ENCODE results near the gene PTPRN2. TPM values are rescaled to one million over a fixed set of nuclear protein-coding genes. Genes with fewer than 3 reads are reported as not detected.
"Not testable (repeated sequence)": the region's sequence is repeated elsewhere in the genome, so short reads cannot be mapped to it uniquely, and the experiment has no call there.

Gene PTPRN2
- total RNA-seq, 1 donor from 2014 or later, result 2.4 TPM

- DNase-seq (ENCODE audit: low read depth in 2 of 2), result no peak
Observed at GRCh38 chr7:157916946-157917640, 670.5 kb downstream of the PTPRN2 start.

GRCh38 chr7:157910446-157910845 is 677.2 kb downstream of the PTPRN2 start:
- DNase-seq (ENCODE audit: low read depth in 2 of 2), result no peak

- DNase-seq (ENCODE audit: low read depth in 2 of 2), result not testable (repeated sequence)
Observed at GRCh38 chr7:157910045-157910444, 677.6 kb downstream of the PTPRN2 start.

GRCh38 chr7:157909370-157909769 is 678.3 kb downstream of the PTPRN2 start:
- no peak for DNase-seq (ENCODE audit: low read depth in 2 of 2)

- no peak for DNase-seq (ENCODE audit: low read depth in 2 of 2)
Observed at GRCh38 chr7:157908006-157908782, 679.4 kb downstream of the PTPRN2 start.

- DNase-seq (ENCODE audit: low read depth in 2 of 2), result no peak
Observed at GRCh38 chr7:157907091-157907490, 680.5 kb downstream of the PTPRN2 start.

- no peak for DNase-seq (ENCODE audit: low read depth in 2 of 2)
Observed at GRCh38 chr7:157906583-157906982, 681.0 kb downstream of the PTPRN2 start.

- no peak for DNase-seq (ENCODE audit: low read depth in 2 of 2)
Observed at GRCh38 chr7:157905651-157906461, 681.8 kb downstream of the PTPRN2 start.

- DNase-seq (ENCODE audit: low read depth in 2 of 2), result no peak
Observed at GRCh38 chr7:157904866-157905570, 682.6 kb downstream of the PTPRN2 start.

GRCh38 chr7:157904211-157904865 is 683.3 kb downstream of the PTPRN2 start:
- DNase-seq (ENCODE audit: low read depth in 2 of 2), result no peak

GRCh38 chr7:157903710-157904109 is 683.9 kb downstream of the PTPRN2 start:
- DNase-seq (ENCODE audit: low read depth in 2 of 2), result no peak

GRCh38 chr7:157903296-157903695 is 684.3 kb downstream of the PTPRN2 start:
- no peak for DNase-seq (ENCODE audit: low read depth in 2 of 2)

- DNase-seq (ENCODE audit: low read depth in 2 of 2), result not testable (repeated sequence)
Observed at GRCh38 chr7:157901816-157902610, 685.6 kb downstream of the PTPRN2 start.

GRCh38 chr7:157901166-157901565 is 686.5 kb downstream of the PTPRN2 start:
- DNase-seq (ENCODE audit: low read depth in 2 of 2), result no peak

- DNase-seq (ENCODE audit: low read depth in 2 of 2), result no peak
Observed at GRCh38 chr7:157900556-157900955, 687.1 kb downstream of the PTPRN2 start.

GRCh38 chr7:157900011-157900410 is 687.6 kb downstream of the PTPRN2 start:
- DNase-seq (ENCODE audit: low read depth in 2 of 2), result no peak

- no peak for DNase-seq (ENCODE audit: low read depth in 2 of 2)
Observed at GRCh38 chr7:157898802-157899505, 688.7 kb downstream of the PTPRN2 start.

- no peak for DNase-seq (ENCODE audit: low read depth in 2 of 2)
Observed at GRCh38 chr7:157898261-157898660, 689.4 kb downstream of the PTPRN2 start.

- DNase-seq (ENCODE audit: low read depth in 2 of 2), result no peak
Observed at GRCh38 chr7:157897681-157898080, 689.9 kb downstream of the PTPRN2 start.
